Upper lobe of left lung (tissue), 6 donors: ENCODE results near the gene RGS11. TPM values are rescaled to one million over a fixed set of nuclear protein-coding genes. Genes with fewer than 3 reads are reported as not detected.
A peak's percentile ranks its signal among the peaks of the same experiment; 100 is the strongest.

ENCODE experiments used
- ATAC-seq, 2 donors: fragments of 200-7000 bp; cut with Tn5 transposase; one replicate each; pipeline ENCODE4 v1.9.1; 2022; ENCODE audit warnings: mild to moderate bottlenecking in 2 of 2, moderate library complexity in 2 of 2; ENCODE audit not compliant: low FRiP score in 2 of 2
- DNase-seq, 2 donors: peaks; one replicate each; pipeline ENCODE4 v3.0.0-alpha.2; 2019 to 2020
- H3K27ac ChIP-seq, 4 donors: fragments of 200-600 bp; sonication (generic); one replicate each; pipeline ENCODE4 v1.5.1; 2016 to 2019
- H3K27me3 ChIP-seq, 4 donors: fragments of 200-600 bp; sonication (generic); one replicate each; pipeline ENCODE4 v1.5.1; 2017 to 2019
- H3K36me3 ChIP-seq, 4 donors: fragments of 200-600 bp; sonication (generic); one replicate each; pipeline ENCODE4 v1.5.1; 2016 to 2019
- H3K4me1 ChIP-seq, 4 donors: fragments of 200-600 bp; sonication (generic); one replicate each; pipeline ENCODE4 v1.5.1; 2018 to 2019
- H3K4me3 ChIP-seq, 4 donors: fragments of 200-600 bp; sonication (generic); one replicate each; pipeline ENCODE4 v1.5.1; 2017 to 2019; ENCODE audit warnings: mild to moderate bottlenecking in 2 of 4, moderate library complexity in 1 of 4
- H3K9me3 ChIP-seq, 4 donors: fragments of 200-600 bp; sonication (generic); one replicate each; pipeline ENCODE4 v1.5.1; 2018 to 2019
- EP300 ChIP-seq, 4 donors: sonication (generic); formaldehyde crosslinking; IDR thresholded peaks; one replicate each; pipeline ENCODE4 v1.5.1; 2017; ENCODE audit warnings: antibody characterized with exemption in 4 of 4, control low read depth in 2 of 4
- POLR2A ChIP-seq, 4 donors: fragments of 450-650 bp; IDR thresholded peaks; one replicate each; pipeline ENCODE4 v1.5.1; 2016 to 2017; ENCODE audit warnings: antibody characterized with exemption in 4 of 4, mild to moderate bottlenecking in 2 of 4
- POLR2AphosphoS5 ChIP-seq, 2 donors: sonication (generic); formaldehyde crosslinking; IDR thresholded peaks; one replicate each; pipeline ENCODE4 v1.5.1; 2017; ENCODE audit warnings: antibody characterized with exemption in 2 of 2
- WGBS, 2 donors: methylation state at CpG; one replicate each; pipeline ENCODE4 v1.1.5; 2017 to 2018; 5-methylcytosine and 5-hydroxymethylcytosine counted together
- total RNA-seq, 6 donors: library from RNA; depleted of rRNA in 4 of 6; stranded (reverse); fragments of >200 nt in 4 of 6; gene quantifications; one replicate each; pipeline versions ENCODE4 v1.1.0 to v1.2.1, GENCODE V29; 2016 to 2021
- TF ChIP-seq, protein P1 (sequence below), 6 experiments: fragments of 450-650 bp in 4 of 6; fragments of 200-600 bp in 2 of 6; sonication (generic) in 2 of 6; IDR thresholded peaks; one replicate each; pipeline ENCODE4 v1.5.1; 2016 to 2019; ENCODE audit warnings: antibody characterized with exemption in 6 of 6
- donor health status: DM: no; HTN: no; CAD: no; lungs with moderate emphysema.
- donor health status: DM: no; HTN: yes; CAD: no; lungs with severe emphysema.

Gene RGS11
- total RNA-seq, 6 donors from 2014 or later, result 1.9 to 16.8 (median 5.5) TPM

DNA sequence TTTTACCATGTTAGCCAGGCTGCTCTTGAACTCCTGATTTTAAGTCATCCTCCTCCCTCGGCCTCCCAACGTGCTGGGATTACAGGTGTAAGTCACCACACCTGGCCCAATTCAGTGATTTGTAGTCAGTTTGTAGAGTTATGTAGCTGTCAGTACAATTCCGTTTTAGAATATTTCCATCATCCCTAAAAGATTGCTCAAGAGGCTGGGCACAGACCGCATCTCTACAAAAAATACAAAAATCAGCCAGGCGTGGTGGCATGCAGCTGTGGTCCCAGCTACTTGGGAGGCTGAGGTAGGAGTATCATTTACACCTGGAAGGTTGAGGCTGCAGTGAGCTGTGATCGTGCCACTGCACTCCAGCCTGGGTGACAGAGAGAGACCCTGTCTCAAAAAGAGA, 20.6 kb downstream of the RGS11 start:
- H3K4me3 ChIP-seq, result no peak overlapping the region
- DNase-seq, result no peak
- H3K9me3 ChIP-seq, result no peaks in the 10 kb centered on the region
- H3K27me3 ChIP-seq, result no peaks in the 10 kb centered on the region
- no peak overlapping the region for H3K27ac ChIP-seq
- TF ChIP-seq EP300 (IDR thresholded peaks at IDR 0.05) (no peak), POLR2A (IDR thresholded peaks at IDR 0.05) (no peak), POLR2AphosphoS5 (IDR thresholded peaks at IDR 0.05) (no peak)
- TF ChIP-seq, protein P1, sequence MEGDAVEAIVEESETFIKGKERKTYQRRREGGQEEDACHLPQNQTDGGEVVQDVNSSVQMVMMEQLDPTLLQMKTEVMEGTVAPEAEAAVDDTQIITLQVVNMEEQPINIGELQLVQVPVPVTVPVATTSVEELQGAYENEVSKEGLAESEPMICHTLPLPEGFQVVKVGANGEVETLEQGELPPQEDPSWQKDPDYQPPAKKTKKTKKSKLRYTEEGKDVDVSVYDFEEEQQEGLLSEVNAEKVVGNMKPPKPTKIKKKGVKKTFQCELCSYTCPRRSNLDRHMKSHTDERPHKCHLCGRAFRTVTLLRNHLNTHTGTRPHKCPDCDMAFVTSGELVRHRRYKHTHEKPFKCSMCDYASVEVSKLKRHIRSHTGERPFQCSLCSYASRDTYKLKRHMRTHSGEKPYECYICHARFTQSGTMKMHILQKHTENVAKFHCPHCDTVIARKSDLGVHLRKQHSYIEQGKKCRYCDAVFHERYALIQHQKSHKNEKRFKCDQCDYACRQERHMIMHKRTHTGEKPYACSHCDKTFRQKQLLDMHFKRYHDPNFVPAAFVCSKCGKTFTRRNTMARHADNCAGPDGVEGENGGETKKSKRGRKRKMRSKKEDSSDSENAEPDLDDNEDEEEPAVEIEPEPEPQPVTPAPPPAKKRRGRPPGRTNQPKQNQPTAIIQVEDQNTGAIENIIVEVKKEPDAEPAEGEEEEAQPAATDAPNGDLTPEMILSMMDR (IDR thresholded peaks at IDR 0.05), result no peak
- peaks cover 0 to 49% (median 27%) of the 10 kb centered on the region in 4 donors for H3K36me3 ChIP-seq
- 96% methylated on average over 6 of the region's 6 CpGs for WGBS, 2 donors
- H3K4me1 ChIP-seq, result peaks cover 0 to 8% (median 0%) of the 10 kb centered on the region in 4 donors
- no peak for ATAC-seq

DNA sequence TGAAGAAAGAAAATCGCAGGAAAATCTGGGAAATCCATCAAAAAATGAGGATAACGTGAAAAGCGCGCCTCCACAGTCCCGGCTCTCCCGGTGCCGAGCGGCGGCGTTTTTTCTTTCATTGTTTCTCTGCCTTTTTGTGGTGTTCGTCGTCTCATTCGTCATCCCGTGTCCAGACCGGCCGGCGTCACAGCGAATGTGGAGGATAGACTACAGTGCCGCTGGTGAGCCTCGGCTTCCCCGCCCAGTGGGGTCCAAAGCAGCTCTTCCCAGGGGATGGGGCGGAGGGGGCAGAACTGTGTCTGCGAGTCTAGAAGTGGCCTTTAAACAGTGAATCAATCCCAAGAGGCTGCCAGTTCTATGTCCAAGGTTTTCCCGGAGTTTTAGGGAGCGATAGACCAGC, 21.3 kb downstream of the RGS11 start:
- H3K27ac ChIP-seq, result no peak overlapping the region
- WGBS, 2 donors, result 97 to 98% methylated on average over 25 of the region's 25 CpGs
- H3K4me3 ChIP-seq, result no peak overlapping the region
- H3K9me3 ChIP-seq, result no peaks in the 10 kb centered on the region
- H3K36me3 ChIP-seq, result peaks cover 0 to 48% (median 20%) of the 10 kb centered on the region in 4 donors
- ATAC-seq (no peak), DNase-seq (no peak)
- TF ChIP-seq POLR2A (IDR thresholded peaks at IDR 0.05) (no peak), POLR2AphosphoS5 (IDR thresholded peaks at IDR 0.05) (no peak), EP300 (IDR thresholded peaks at IDR 0.05) (no peak)
- TF ChIP-seq, protein P1 (IDR thresholded peaks at IDR 0.05), result no peak
- peaks cover 0 to 8% (median 0%) of the 10 kb centered on the region in 4 donors for H3K4me1 ChIP-seq
- no peaks in the 10 kb centered on the region for H3K27me3 ChIP-seq

GRCh38 chr16:253833-254232, 21.9 kb downstream of the RGS11 start:
- Histone ChIP-seq H3K4me1 (peaks cover 0 to 8% (median 0%) of the 10 kb centered on the region in 4 donors), H3K4me3 (no peak overlapping the region), H3K27ac (no peak overlapping the region), H3K27me3 (no peaks in the 10 kb centered on the region), H3K36me3 (peaks cover 0 to 45% (median 19%) of the 10 kb centered on the region in 4 donors), H3K9me3 (no peaks in the 10 kb centered on the region)
- DNase-seq (no peak), ATAC-seq (no peak)
- TF ChIP-seq EP300 (IDR thresholded peaks at IDR 0.05) (no peak), POLR2AphosphoS5 (IDR thresholded peaks at IDR 0.05) (no peak), POLR2A (IDR thresholded peaks at IDR 0.05) (no peak)
- TF ChIP-seq, protein P1 (IDR thresholded peaks at IDR 0.05), result no peak
- WGBS, 2 donors, result 75 to 87% methylated on average over 6 of the region's 6 CpGs

- H3K4me1 ChIP-seq, result peaks cover 0 to 8% (median 0%) of the 10 kb centered on the region in 4 donors
- ATAC-seq, result no peak
- WGBS, 2 donors, result 44 to 57% methylated on average over 30 of the region's 30 CpGs
- H3K36me3 ChIP-seq, result peaks cover 0 to 44% (median 19%) of the 10 kb centered on the region in 4 donors
- H3K27ac ChIP-seq, result peak overlapping the region; percentile 2 to 70 (median 25)
- H3K9me3 ChIP-seq, result no peaks in the 10 kb centered on the region
- TF ChIP-seq, protein P1 (IDR thresholded peaks at IDR 0.05), result no peak
- TF ChIP-seq POLR2A (IDR thresholded peaks at IDR 0.05) (no peak), POLR2AphosphoS5 (IDR thresholded peaks at IDR 0.05) (no peak), EP300 (IDR thresholded peaks at IDR 0.05) (no peak)
- H3K4me3 ChIP-seq, result peak overlapping the region in 2 of 4 donors; percentile 2 to 16
- DNase-seq, result no peak
- H3K27me3 ChIP-seq, result no peaks in the 10 kb centered on the region
Measured at GRCh38 chr16:252366-253337, 23.1 kb downstream of the RGS11 start.
